ENCODE data around the gene ELANE. TPM values are rescaled to one million over a fixed set of nuclear protein-coding genes. Genes with fewer than 3 reads are reported as not detected.

Gene ELANE
- total RNA-seq, 4 donors from 2014 or later = 1.9 to 2.1 (median 2.1) TPM; not detected in 1

- intact Hi-C loops (cut with DNase I) = no loop called here
- H3K4me1 ChIP-seq = no peaks in the 10 kb centered on the region
- H3K27me3 ChIP-seq = no peaks in the 10 kb centered on the region
- peaks cover 28 to 33% of the 10 kb centered on the region in 2 donors for H3K36me3 ChIP-seq
- no peak for DNase-seq
- TF ChIP-seq CTCF (IDR thresholded peaks at IDR 0.05) (no peak), POLR2A (IDR thresholded peaks at IDR 0.05) (no peak)
- WGBS, 2 donors = 89 to 93% methylated on average over 12 to 26 of the region's 37 CpGs
- no peak overlapping the region for H3K4me3 ChIP-seq (replicated peaks in 1 of 3)
- no peaks in the 10 kb centered on the region for H3K9me3 ChIP-seq
- no peak overlapping the region for H3K27ac ChIP-seq
Observed at GRCh38 chr19:879711-880438, 27.8 kb downstream of the ELANE start.

- Histone ChIP-seq H3K27me3 (no peaks in the 10 kb centered on the region), H3K27ac (no peak overlapping the region), H3K4me1 (no peaks in the 10 kb centered on the region), H3K4me3 (replicated peaks in 1 of 3) (no peak overlapping the region), H3K36me3 (peaks cover 28 to 41% of the 10 kb centered on the region in 2 donors), H3K9me3 (no peaks in the 10 kb centered on the region)
- no peak for DNase-seq
- WGBS, 2 donors = 95 to 97% methylated on average over 25 to 34 of the region's 34 CpGs
- intact Hi-C loops (cut with DNase I) = no loop called here
- TF ChIP-seq CTCF (IDR thresholded peaks at IDR 0.05) (no peak), POLR2A (IDR thresholded peaks at IDR 0.05) (no peak)
Observed at GRCh38 chr19:881385-882071, 29.4 kb downstream of the ELANE start.

GRCh38 chr19:882871-883497, 30.9 kb downstream of the ELANE start:
- Histone ChIP-seq H3K36me3 (peaks cover 33 to 37% of the 10 kb centered on the region in 2 donors), H3K27ac (no peak overlapping the region), H3K9me3 (no peaks in the 10 kb centered on the region), H3K27me3 (no peaks in the 10 kb centered on the region), H3K4me1 (no peaks in the 10 kb centered on the region), H3K4me3 (replicated peaks in 1 of 3) (no peak overlapping the region)
- intact Hi-C loops (cut with DNase I) = no loop called here
- no peak for DNase-seq
- 93% methylated on average over 27 to 29 of the region's 30 CpGs for WGBS, 2 donors
- TF ChIP-seq POLR2A (IDR thresholded peaks at IDR 0.05) (no peak), CTCF (IDR thresholded peaks at IDR 0.05) (no peak)

GRCh38 chr19:883661-884211, 31.6 kb downstream of the ELANE start:
- intact Hi-C loops (cut with DNase I) = no loop called here
- WGBS, 2 donors = 93 to 94% methylated on average over 21 to 22 of the region's 22 CpGs
- no peak overlapping the region for H3K4me3 ChIP-seq (replicated peaks in 1 of 3)
- peaks cover 33 to 37% of the 10 kb centered on the region in 2 donors for H3K36me3 ChIP-seq
- H3K4me1 ChIP-seq = no peaks in the 10 kb centered on the region
- H3K9me3 ChIP-seq = no peaks in the 10 kb centered on the region
- TF ChIP-seq CTCF (IDR thresholded peaks at IDR 0.05) (no peak), POLR2A (IDR thresholded peaks at IDR 0.05) (no peak)
- H3K27me3 ChIP-seq = no peaks in the 10 kb centered on the region
- no peak for DNase-seq
- no peak overlapping the region for H3K27ac ChIP-seq

Data from thyroid gland (tissue), 4 donors.